H9 (cell line): Measurements from ENCODE around the gene SBK2. TPM values are rescaled to one million over a fixed set of nuclear protein-coding genes. Genes with fewer than 3 reads are reported as not detected.
A peak's percentile ranks its signal among the peaks of the same experiment; 100 is the strongest.

Source experiments
- DNase-seq: peaks from one replicate; pipeline ENCODE4 v3.0.0-alpha.2; 2017
- H2AFZ ChIP-seq: one replicate; pipeline ENCODE4 v1.6.1; 2013; ENCODE audit warnings: mild to moderate bottlenecking, low read length, control low read depth, moderate library complexity
- H2AK5ac ChIP-seq: 2 replicates; pipeline ENCODE4 v1.6.1; 2013; ENCODE audit warnings: low read length, control low read depth, mixed read lengths; ENCODE audit not compliant: insufficient read length
- H2BK120ac ChIP-seq: one replicate; pipeline ENCODE4 v1.6.1; 2013; ENCODE audit warnings: low read depth, mild to moderate bottlenecking, low read length, control low read depth, inconsistent platforms; ENCODE audit not compliant: poor library complexity, severe bottlenecking
- H2BK12ac ChIP-seq: 2 replicates; pipeline ENCODE4 v1.6.1; 2013; ENCODE audit warnings: low read length, control low read depth, mixed read lengths, low read depth; ENCODE audit not compliant: insufficient read length
- H2BK15ac ChIP-seq: 2 replicates; pipeline ENCODE4 v1.6.1; 2013; ENCODE audit warnings: low read depth, low read length, control low read depth
- H2BK20ac ChIP-seq: one replicate; pipeline ENCODE4 v1.6.1; 2013; ENCODE audit warnings: low read depth, mild to moderate bottlenecking, low read length, control low read depth, inconsistent platforms; ENCODE audit not compliant: poor library complexity, severe bottlenecking
- H2BK5ac ChIP-seq: 2 replicates; pipeline ENCODE4 v1.6.1; 2013; ENCODE audit warnings: low read length, control low read depth, mixed read lengths; ENCODE audit not compliant: insufficient read length
- H3K14ac ChIP-seq: 2 replicates; pipeline ENCODE4 v1.6.1; 2013; ENCODE audit warnings: low read length, control low read depth; ENCODE audit not compliant: insufficient read depth
- H3K18ac ChIP-seq: 2 replicates; pipeline ENCODE4 v1.6.1; 2013; ENCODE audit warnings: low read depth, mild to moderate bottlenecking, mixed read lengths, low read length, control low read depth; ENCODE audit not compliant: insufficient read length
- H3K23ac ChIP-seq: 2 replicates; pipeline ENCODE4 v1.6.1; 2013; ENCODE audit warnings: low read length, control low read depth, mixed read lengths, low read depth; ENCODE audit not compliant: insufficient read length
- H3K23me2 ChIP-seq: 2 replicates; pipeline ENCODE4 v1.6.1; 2013; ENCODE audit warnings: low read depth, mild to moderate bottlenecking, mixed read lengths, low read length, control low read depth; ENCODE audit not compliant: insufficient read length, poor library complexity, severe bottlenecking
- H3K27ac ChIP-seq: 2 replicates; pipeline ENCODE4 v1.5.1; 2013; ENCODE audit warnings: low read length, control low read depth, mixed read lengths, low read depth; ENCODE audit not compliant: insufficient read length
- H3K27me3 ChIP-seq: 2 replicates; pipeline ENCODE4 v1.6.1; 2013; ENCODE audit warnings: low read length, control low read depth, inconsistent platforms; ENCODE audit not compliant: insufficient read depth
- H3K4ac ChIP-seq: 2 replicates; pipeline ENCODE4 v1.6.1; 2013; ENCODE audit warnings: low read depth, mild to moderate bottlenecking, control low read depth, inconsistent platforms, low read length, moderate library complexity
- H3K4me1 ChIP-seq: 2 replicates; pipeline ENCODE4 v1.6.1; 2013; ENCODE audit warnings: low read length, control low read depth, inconsistent platforms; ENCODE audit not compliant: insufficient read depth
- H3K4me2 ChIP-seq: 2 replicates; pipeline ENCODE4 v1.6.1; 2013; ENCODE audit warnings: low read length, control low read depth, mixed read lengths; ENCODE audit not compliant: insufficient read length, insufficient read depth
- H3K56ac ChIP-seq: 2 replicates; pipeline ENCODE4 v1.6.1; 2013; ENCODE audit warnings: low read depth, mild to moderate bottlenecking, mixed read lengths, low read length, control low read depth; ENCODE audit not compliant: insufficient read length
- H3K79me1 ChIP-seq: 2 replicates; pipeline ENCODE4 v1.6.1; 2013; ENCODE audit warnings: low read depth, mild to moderate bottlenecking, moderate library complexity, low read length, control low read depth, inconsistent platforms; ENCODE audit not compliant: insufficient read depth, poor library complexity, severe bottlenecking
- H3K79me2 ChIP-seq: 2 replicates; pipeline ENCODE4 v1.6.1; 2013; ENCODE audit warnings: low read length, control low read depth, inconsistent platforms; ENCODE audit not compliant: insufficient read depth
- H3K9ac ChIP-seq: 2 replicates; pipeline ENCODE4 v1.6.1; 2013; ENCODE audit warnings: low read length, control low read depth, mixed read lengths; ENCODE audit not compliant: insufficient read length; ENCODE audit errors: extremely low read depth
- H3K9me3 ChIP-seq: one replicate; pipeline ENCODE4 v1.6.1; 2013; ENCODE audit warnings: low read depth, low read length, inconsistent platforms; ENCODE audit not compliant: control insufficient read depth
- H3T11ph ChIP-seq: one replicate; pipeline ENCODE4 v1.6.1; 2013; ENCODE audit warnings: mild to moderate bottlenecking, low read length, control low read depth, inconsistent platforms
- H4K20me1 ChIP-seq: one replicate; pipeline ENCODE4 v1.6.1; 2013; ENCODE audit not compliant: control insufficient read depth, insufficient read length, insufficient read depth
- H4K5ac ChIP-seq: 2 replicates; pipeline ENCODE4 v1.6.1; 2013; ENCODE audit warnings: low read depth, mild to moderate bottlenecking, mixed read lengths, low read length, control low read depth; ENCODE audit not compliant: insufficient read length
- H4K8ac ChIP-seq: replicated peaks from 2 replicates; pipeline ENCODE4 v1.6.1; 2013; ENCODE audit warnings: low read length, control low read depth, mixed read lengths, low read depth; ENCODE audit not compliant: insufficient read length
- H4K91ac ChIP-seq: 2 replicates; pipeline ENCODE4 v1.6.1; 2013; ENCODE audit warnings: low read depth, mild to moderate bottlenecking, moderate library complexity, mixed read lengths, low read length, control low read depth; ENCODE audit not compliant: insufficient read length
- H3K27ac Mint-ChIP-seq, 3 experiments: 2 replicates in 2 of 3; 3 replicates in 1 of 3; pipeline ENCODE4 v1.8.0; 2020 to 2021; ENCODE audit warnings: mixed read lengths in 3 of 3, mild to moderate bottlenecking in 1 of 3, moderate library complexity in 1 of 3
- H3K27me3 Mint-ChIP-seq: 2 replicates; pipeline ENCODE4 v1.8.0; 2021; ENCODE audit warnings: low read depth, mild to moderate bottlenecking, moderate library complexity, mixed read lengths
- H3K36me3 Mint-ChIP-seq, 3 experiments: 2 replicates in 2 of 3; 3 replicates in 1 of 3; pipeline ENCODE4 v1.8.0; 2020 to 2021; ENCODE audit warnings: low read depth in 3 of 3, mixed read lengths in 3 of 3; ENCODE audit not compliant: insufficient read depth in 1 of 3
- H3K4me1 Mint-ChIP-seq, 2 experiments: 2 replicates each; pipeline ENCODE4 v1.8.0; 2020; ENCODE audit warnings: mixed read lengths in 2 of 2
- H3K4me3 Mint-ChIP-seq, 2 experiments: 2 replicates in 1 of 2; 3 replicates in 1 of 2; pipeline ENCODE4 v1.8.0; 2020 to 2021; ENCODE audit warnings: mild to moderate bottlenecking in 2 of 2, mixed read lengths in 2 of 2, moderate library complexity in 1 of 2
- H3K9me3 Mint-ChIP-seq, 2 experiments: 2 replicates in 1 of 2; 3 replicates in 1 of 2; pipeline ENCODE4 v1.8.0; 2020; ENCODE audit warnings: mild to moderate bottlenecking in 2 of 2, mixed read lengths in 2 of 2, moderate library complexity in 1 of 2
- WGBS: extraction: QIAGEN DNeasy Blood & Tissue Kit; methylation state at CpG from one replicate; pipeline ENCODE4 v1.1.7; 2013; ENCODE audit warnings: missing lambda C conversion rate, low lambda C conversion rate, mixed read lengths; ENCODE audit not compliant: insufficient read length; ENCODE audit errors: extremely low coverage; 5-methylcytosine and 5-hydroxymethylcytosine counted together
- total RNA-seq: library from RNA; stranded (reverse); gene quantifications from 2 replicates; pipeline ENCODE4 v1.2.1, GENCODE V29; 2021
- TF ChIP-seq, protein P1 (sequence below): fragments of 200-600 bp; sonication (generic); conservative IDR thresholded peaks from 3 replicates; pipeline ENCODE4 v1.8.0; 2021; ENCODE audit warnings: antibody characterized with exemption, mild to moderate bottlenecking

Gene SBK2
- total RNA-seq, 1 experiment from 2014 or later = 2.8 TPM

DNA sequence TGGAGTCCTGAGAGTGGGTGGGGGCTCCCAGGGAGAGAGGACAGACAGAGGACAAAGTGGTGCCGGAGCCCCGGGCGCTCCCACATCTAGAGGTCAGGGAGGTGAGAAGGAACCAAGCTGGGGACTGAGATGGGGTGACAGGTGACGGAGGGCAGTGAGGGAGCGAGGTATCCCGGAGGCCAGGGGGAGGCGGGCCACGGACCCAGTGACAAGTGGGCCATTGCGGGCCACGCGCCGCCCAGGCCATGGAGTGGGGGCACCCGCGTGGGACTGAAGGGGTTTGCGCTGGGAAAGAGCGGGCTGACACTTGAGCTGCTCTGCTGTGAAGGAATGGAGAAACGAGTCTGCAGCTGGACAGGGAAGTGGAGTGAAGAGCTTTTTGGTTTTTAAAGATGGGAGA, 57.9 kb downstream of the SBK2 start:
- H3K36me3 Mint-ChIP-seq = peaks cover 2 to 19% (median 3%) of the 10 kb centered on the region in 3 experiments; a peak in 6 of 7 replicates
- Histone ChIP-seq H2BK15ac (no peak overlapping the region), H3K23ac (no peak overlapping the region), H2AFZ (no peak overlapping the region), H2BK12ac (no peak overlapping the region), H3K4me1 (no peaks in the 10 kb centered on the region), H4K91ac (no peak overlapping the region), H3K79me2 (no peaks in the 10 kb centered on the region), H3K27me3 (no peaks in the 10 kb centered on the region), H3K27ac (no peak overlapping the region), H3T11ph (no peak overlapping the region), H3K23me2 (peaks cover 5% of the 10 kb centered on the region), H3K9me3 (no peaks in the 10 kb centered on the region), H2AK5ac (no peak overlapping the region), H3K18ac (no peak overlapping the region), H3K9ac (no peak overlapping the region), H2BK120ac (no peak overlapping the region), H3K79me1 (no peaks in the 10 kb centered on the region), H4K8ac (no peak overlapping the region), H4K20me1 (no peaks in the 10 kb centered on the region), H4K5ac (no peak overlapping the region), H3K4me2 (no peak overlapping the region), H3K4ac (no peak overlapping the region), H2BK20ac (no peak overlapping the region), H3K56ac (no peak overlapping the region), H2BK5ac (no peak overlapping the region), H3K14ac (no peak overlapping the region)
- peaks cover 17 to 50% of the 10 kb centered on the region in 2 experiments for H3K4me1 Mint-ChIP-seq
- H3K4me3 Mint-ChIP-seq = peak overlapping the region; percentile 2 to 40; a peak in 3 of 5 replicates
- peak overlapping the region in 2 of 3 experiments; percentile 22 to 26; a peak in 2 of 7 replicates for H3K27ac Mint-ChIP-seq
- WGBS = no CpG with 5 or more reads among the region's 17 CpGs
- no peaks in the 10 kb centered on the region for H3K27me3 Mint-ChIP-seq
- no peaks in the 10 kb centered on the region for H3K9me3 Mint-ChIP-seq
- TF ChIP-seq, protein P1, sequence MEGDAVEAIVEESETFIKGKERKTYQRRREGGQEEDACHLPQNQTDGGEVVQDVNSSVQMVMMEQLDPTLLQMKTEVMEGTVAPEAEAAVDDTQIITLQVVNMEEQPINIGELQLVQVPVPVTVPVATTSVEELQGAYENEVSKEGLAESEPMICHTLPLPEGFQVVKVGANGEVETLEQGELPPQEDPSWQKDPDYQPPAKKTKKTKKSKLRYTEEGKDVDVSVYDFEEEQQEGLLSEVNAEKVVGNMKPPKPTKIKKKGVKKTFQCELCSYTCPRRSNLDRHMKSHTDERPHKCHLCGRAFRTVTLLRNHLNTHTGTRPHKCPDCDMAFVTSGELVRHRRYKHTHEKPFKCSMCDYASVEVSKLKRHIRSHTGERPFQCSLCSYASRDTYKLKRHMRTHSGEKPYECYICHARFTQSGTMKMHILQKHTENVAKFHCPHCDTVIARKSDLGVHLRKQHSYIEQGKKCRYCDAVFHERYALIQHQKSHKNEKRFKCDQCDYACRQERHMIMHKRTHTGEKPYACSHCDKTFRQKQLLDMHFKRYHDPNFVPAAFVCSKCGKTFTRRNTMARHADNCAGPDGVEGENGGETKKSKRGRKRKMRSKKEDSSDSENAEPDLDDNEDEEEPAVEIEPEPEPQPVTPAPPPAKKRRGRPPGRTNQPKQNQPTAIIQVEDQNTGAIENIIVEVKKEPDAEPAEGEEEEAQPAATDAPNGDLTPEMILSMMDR = no peak
- DNase-seq = no peak

Other genes with a start within 250 kb of the SBK2 start
- gene TMEM150B, start 211.8 kb downstream of the SBK2 start, total RNA-seq = 0.63 TPM in 1 of 2 replicates, not detected in the other
- 53.7 and 54.5 TPM in 2 replicates for gene KMT5C, start 197.3 kb downstream of the SBK2 start, total RNA-seq
- gene COX6B2, start 182.4 kb downstream of the SBK2 start, total RNA-seq = 4.0 and 5.0 TPM in 2 replicates
- 0.13 and 0.15 TPM in 2 replicates for gene GARIN5B, start 173.9 kb downstream of the SBK2 start, total RNA-seq
- 3.8 and 3.9 TPM in 2 replicates for gene IL11, start 166.7 kb downstream of the SBK2 start, total RNA-seq
- 1.5 and 1.6 TPM in 2 replicates for gene TMEM190, start 160.3 kb downstream of the SBK2 start, total RNA-seq
- gene TMEM238, start 152.8 kb downstream of the SBK2 start, total RNA-seq = 3.8 and 4.8 TPM in 2 replicates
- gene RPL28, start 151.2 kb downstream of the SBK2 start, total RNA-seq = 2,076 and 2,130 TPM in 2 replicates
- 391 and 393 TPM in 2 replicates for gene UBE2S, start 129.3 kb downstream of the SBK2 start, total RNA-seq
- gene SHISA7, start 93.8 kb downstream of the SBK2 start, total RNA-seq = 0.31 TPM in 2 replicates
- gene ISOC2, start 75.5 kb downstream of the SBK2 start, total RNA-seq = 68.2 and 72.2 TPM in 2 replicates
- gene C19orf85, start 72.4 kb downstream of the SBK2 start, total RNA-seq = 1.2 and 2.1 TPM in 2 replicates
- 16.5 and 16.6 TPM in 2 replicates for gene ZNF628, start 60.5 kb downstream of the SBK2 start, total RNA-seq
- 48.7 and 51.2 TPM in 2 replicates for gene NAT14, start 51.9 kb downstream of the SBK2 start, total RNA-seq
- gene SSC5D, start 48.7 kb downstream of the SBK2 start, total RNA-seq = 2.5 and 3.2 TPM in 2 replicates
- gene SBK3, start 8.4 kb upstream of the SBK2 start, total RNA-seq = 0.48 and 0.70 TPM in 2 replicates
- 19.9 and 21.5 TPM in 2 replicates for gene ZNF579, start 43.7 kb upstream of the SBK2 start, total RNA-seq
- gene FIZ1, start 62.4 kb upstream of the SBK2 start, total RNA-seq = 21.5 and 25.2 TPM in 2 replicates
- 2.9 and 3.0 TPM in 2 replicates for gene ZNF524, start 63.2 kb upstream of the SBK2 start, total RNA-seq
- gene ZNF865, start 68.5 kb upstream of the SBK2 start, total RNA-seq = 13.8 and 14.3 TPM in 2 replicates
- 9.9 and 10.7 TPM in 2 replicates for gene ZNF784, start 87.4 kb upstream of the SBK2 start, total RNA-seq
- 22.4 and 22.8 TPM in 2 replicates for gene ZNF580, start 103.9 kb upstream of the SBK2 start, total RNA-seq
- 65.1 and 68.0 TPM in 2 replicates for gene ZNF581, start 106.5 kb upstream of the SBK2 start, total RNA-seq
- 19.9 and 20.0 TPM in 2 replicates for gene CCDC106, start 111.1 kb upstream of the SBK2 start, total RNA-seq
- 321 and 342 TPM in 2 replicates for gene U2AF2, start 117.9 kb upstream of the SBK2 start, total RNA-seq
- 158 and 159 TPM in 2 replicates for gene EPN1, start 138.1 kb upstream of the SBK2 start, total RNA-seq
- gene NLRP9, start 201.3 kb upstream of the SBK2 start, total RNA-seq = not detected in 2 replicates
- gene RFPL4A, start 222.0 kb upstream of the SBK2 start, total RNA-seq = not detected in 2 replicates
- not detected in 2 replicates for gene RFPL4AL1, start 232.0 kb upstream of the SBK2 start, total RNA-seq